ENCODE data around the gene CCDC150. TPM values are rescaled to one million over a fixed set of nuclear protein-coding genes. Genes with fewer than 3 reads are reported as not detected.

The CCDC150 gene
- total RNA-seq, 1 donor = 5.8 TPM

DNA sequence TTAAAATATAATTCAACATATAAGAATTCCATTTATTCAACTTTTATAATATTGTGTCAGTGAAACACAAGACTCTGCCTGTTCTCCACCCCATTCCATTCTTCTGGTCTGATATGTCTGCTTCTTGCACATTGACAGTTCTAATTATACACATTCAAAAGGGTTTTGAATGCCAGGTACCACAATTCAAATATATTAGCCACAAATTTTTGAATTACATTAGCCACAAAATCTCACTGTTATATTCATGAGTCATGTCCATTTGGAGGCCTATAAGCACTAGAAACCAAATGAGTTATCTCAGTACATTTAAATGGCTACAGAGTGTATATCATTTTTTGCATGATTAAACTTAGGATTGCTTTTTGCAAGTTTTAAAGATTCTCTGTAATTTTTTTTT lies 72.1 kb downstream of the CCDC150 start:
- no peak overlapping the region for H2AFZ ChIP-seq (ENCODE audit: low read length)
- H4K20me1 ChIP-seq (ENCODE audit: insufficient read depth, low read length) = no peaks in the 10 kb centered on the region
- TF ChIP-seq, protein P1, sequence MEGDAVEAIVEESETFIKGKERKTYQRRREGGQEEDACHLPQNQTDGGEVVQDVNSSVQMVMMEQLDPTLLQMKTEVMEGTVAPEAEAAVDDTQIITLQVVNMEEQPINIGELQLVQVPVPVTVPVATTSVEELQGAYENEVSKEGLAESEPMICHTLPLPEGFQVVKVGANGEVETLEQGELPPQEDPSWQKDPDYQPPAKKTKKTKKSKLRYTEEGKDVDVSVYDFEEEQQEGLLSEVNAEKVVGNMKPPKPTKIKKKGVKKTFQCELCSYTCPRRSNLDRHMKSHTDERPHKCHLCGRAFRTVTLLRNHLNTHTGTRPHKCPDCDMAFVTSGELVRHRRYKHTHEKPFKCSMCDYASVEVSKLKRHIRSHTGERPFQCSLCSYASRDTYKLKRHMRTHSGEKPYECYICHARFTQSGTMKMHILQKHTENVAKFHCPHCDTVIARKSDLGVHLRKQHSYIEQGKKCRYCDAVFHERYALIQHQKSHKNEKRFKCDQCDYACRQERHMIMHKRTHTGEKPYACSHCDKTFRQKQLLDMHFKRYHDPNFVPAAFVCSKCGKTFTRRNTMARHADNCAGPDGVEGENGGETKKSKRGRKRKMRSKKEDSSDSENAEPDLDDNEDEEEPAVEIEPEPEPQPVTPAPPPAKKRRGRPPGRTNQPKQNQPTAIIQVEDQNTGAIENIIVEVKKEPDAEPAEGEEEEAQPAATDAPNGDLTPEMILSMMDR (IDR thresholded peaks at IDR 0.05; ENCODE audit: extremely low read depth, low read depth, low read length) = no peak
- H3K79me2 ChIP-seq (ENCODE audit: insufficient read depth, low read length) = no peaks in the 10 kb centered on the region
- H3K36me3 ChIP-seq (ENCODE audit: insufficient read depth, low read length) = no peaks in the 10 kb centered on the region
- no peak overlapping the region for H3K4me3 ChIP-seq (ENCODE audit: insufficient read depth, low read length)
- no peak for DNase-seq (ENCODE audit: insufficient read length, low spot score, missing footprints)
- H3K27ac ChIP-seq (ENCODE audit: low read depth, low read length) = no peak overlapping the region
- H3K4me2 ChIP-seq (ENCODE audit: insufficient read depth, low read length) = no peak overlapping the region
- H3K9me3 ChIP-seq (ENCODE audit: low read depth, low read length) = no peaks in the 10 kb centered on the region
- no peaks in the 10 kb centered on the region for H3K4me1 ChIP-seq (ENCODE audit: insufficient read depth, low read length)
- H3K27me3 ChIP-seq (ENCODE audit: insufficient read depth, low read length) = no peaks in the 10 kb centered on the region

DNA sequence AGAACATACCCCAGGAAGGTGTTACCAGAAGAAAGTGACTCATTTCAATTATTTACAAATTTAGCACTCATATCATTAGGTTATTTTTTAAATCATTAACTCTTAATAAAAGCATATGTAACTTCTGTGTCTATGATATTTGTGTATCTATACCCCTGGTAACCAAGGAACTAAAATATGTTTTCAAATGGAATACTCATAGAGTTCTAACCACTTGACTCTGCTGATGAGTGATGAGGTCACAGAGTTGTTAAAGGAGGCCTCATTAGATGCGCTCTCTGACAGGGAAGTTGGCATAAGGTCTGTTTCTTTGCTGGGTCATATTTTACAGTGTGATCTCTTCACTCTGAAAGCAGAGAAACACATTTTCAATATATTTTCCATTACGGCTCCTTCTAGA lies 73.4 kb downstream of the CCDC150 start:
- Histone ChIP-seq H3K36me3 (ENCODE audit: insufficient read depth, low read length) (no peaks in the 10 kb centered on the region), H3K27ac (ENCODE audit: low read depth, low read length) (no peak overlapping the region), H3K4me3 (ENCODE audit: insufficient read depth, low read length) (no peak overlapping the region), H3K4me1 (ENCODE audit: insufficient read depth, low read length) (no peaks in the 10 kb centered on the region), H4K20me1 (ENCODE audit: insufficient read depth, low read length) (no peaks in the 10 kb centered on the region), H3K27me3 (ENCODE audit: insufficient read depth, low read length) (no peaks in the 10 kb centered on the region), H2AFZ (ENCODE audit: low read length) (no peak overlapping the region), H3K4me2 (ENCODE audit: insufficient read depth, low read length) (no peak overlapping the region), H3K9me3 (ENCODE audit: low read depth, low read length) (no peaks in the 10 kb centered on the region), H3K79me2 (ENCODE audit: insufficient read depth, low read length) (no peaks in the 10 kb centered on the region)
- DNase-seq (ENCODE audit: insufficient read length, low spot score, missing footprints) = no peak
- TF ChIP-seq, protein P1 (IDR thresholded peaks at IDR 0.05; ENCODE audit: extremely low read depth, low read depth, low read length) = no peak

DNA sequence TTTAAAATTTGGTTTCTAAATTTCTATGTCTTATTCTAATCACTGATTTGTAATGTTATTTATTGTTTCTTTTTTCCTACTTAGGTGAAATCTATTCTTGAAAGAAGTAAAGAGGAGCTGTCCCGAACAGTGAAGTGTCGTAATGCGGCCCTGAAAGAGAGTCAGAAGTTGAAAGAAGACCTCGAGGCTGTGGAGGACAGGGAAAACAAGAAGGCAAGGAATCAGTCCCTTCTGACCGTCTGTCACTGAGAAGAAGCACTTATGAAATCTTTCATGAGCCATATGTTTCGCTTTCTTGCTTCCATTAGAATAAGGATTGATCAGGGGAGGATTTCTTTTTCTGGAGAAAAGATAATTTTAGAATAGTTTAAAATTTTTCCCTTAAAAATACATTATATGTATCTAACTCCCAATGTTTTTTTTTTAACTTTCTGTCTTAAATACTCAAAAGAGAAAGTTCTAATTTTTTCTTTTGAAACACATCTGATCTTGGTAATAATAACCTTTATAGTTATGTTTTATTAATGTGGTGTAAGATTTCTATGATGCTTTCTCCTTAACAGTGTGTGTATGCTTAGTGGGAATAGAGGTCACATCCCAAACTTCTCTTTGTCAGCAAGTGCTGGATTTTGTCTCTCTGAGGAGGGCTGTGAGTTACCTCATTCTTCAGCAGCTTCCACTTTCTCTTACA lies 79.0 kb downstream of the CCDC150 start:
- Histone ChIP-seq H3K27me3 (ENCODE audit: insufficient read depth, low read length) (no peaks in the 10 kb centered on the region), H3K9me3 (ENCODE audit: low read depth, low read length) (no peaks in the 10 kb centered on the region), H3K79me2 (ENCODE audit: insufficient read depth, low read length) (no peaks in the 10 kb centered on the region), H3K27ac (ENCODE audit: low read depth, low read length) (peak overlapping the region; percentile 38), H2AFZ (ENCODE audit: low read length) (peak overlapping the region; percentile 67), H3K4me3 (ENCODE audit: insufficient read depth, low read length) (no peak overlapping the region), H3K4me2 (ENCODE audit: insufficient read depth, low read length) (peak overlapping the region; percentile 46), H3K36me3 (ENCODE audit: insufficient read depth, low read length) (no peaks in the 10 kb centered on the region), H3K4me1 (ENCODE audit: insufficient read depth, low read length) (peaks cover 2% of the 10 kb centered on the region), H4K20me1 (ENCODE audit: insufficient read depth, low read length) (no peaks in the 10 kb centered on the region)
- no peak for DNase-seq (ENCODE audit: insufficient read length, low spot score, missing footprints)
- TF ChIP-seq, protein P1 (IDR thresholded peaks at IDR 0.05; ENCODE audit: extremely low read depth, low read depth, low read length) = no peak

DNA sequence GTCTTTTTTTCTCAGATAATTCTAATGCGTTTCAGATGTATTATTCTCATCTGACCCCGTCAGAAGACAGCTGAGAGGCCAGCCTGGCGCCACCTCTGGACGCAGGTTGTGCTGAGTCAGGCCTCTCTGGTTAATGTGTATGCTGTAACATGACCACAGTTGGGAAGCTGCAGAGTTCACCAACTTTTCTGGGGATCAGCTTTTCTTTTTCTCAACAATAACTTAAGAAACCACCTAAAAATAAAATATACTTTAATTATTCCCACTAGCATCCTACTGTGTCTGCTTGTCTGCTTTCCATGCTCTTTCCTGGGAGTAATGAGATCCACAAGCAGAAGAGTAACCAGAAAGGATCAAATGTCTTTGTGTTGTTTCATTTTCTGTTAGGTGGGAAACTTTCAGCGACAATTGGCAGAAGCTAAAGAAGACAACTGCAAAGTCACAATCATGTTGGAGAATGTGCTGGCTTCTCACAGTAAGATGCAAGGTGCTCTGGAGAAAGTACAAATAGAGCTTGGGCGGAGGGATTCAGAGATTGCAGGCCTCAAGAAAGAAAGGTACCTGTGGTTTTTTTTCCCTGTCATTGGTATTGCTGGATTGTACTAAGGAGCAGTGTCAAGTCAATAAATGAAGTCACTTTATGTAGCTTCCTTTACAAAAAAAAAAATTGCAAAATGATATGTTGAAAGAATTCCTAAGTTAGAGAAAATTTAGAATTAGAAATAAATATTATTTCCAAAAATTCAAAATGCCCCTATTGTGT lies 79.8 kb downstream of the CCDC150 start:
- Histone ChIP-seq H3K36me3 (ENCODE audit: insufficient read depth, low read length) (no peaks in the 10 kb centered on the region), H3K4me2 (ENCODE audit: insufficient read depth, low read length) (peak overlapping the region; percentile 46), H3K27me3 (ENCODE audit: insufficient read depth, low read length) (no peaks in the 10 kb centered on the region), H3K4me1 (ENCODE audit: insufficient read depth, low read length) (peaks cover 2% of the 10 kb centered on the region), H3K9me3 (ENCODE audit: low read depth, low read length) (no peaks in the 10 kb centered on the region), H3K4me3 (ENCODE audit: insufficient read depth, low read length) (no peak overlapping the region), H3K79me2 (ENCODE audit: insufficient read depth, low read length) (no peaks in the 10 kb centered on the region), H2AFZ (ENCODE audit: low read length) (peak overlapping the region; percentile 16), H4K20me1 (ENCODE audit: insufficient read depth, low read length) (no peaks in the 10 kb centered on the region), H3K27ac (ENCODE audit: low read depth, low read length) (peak overlapping the region; percentile 54)
- DNase-seq (ENCODE audit: insufficient read length, low spot score, missing footprints) = peak; percentile 52
- TF ChIP-seq, protein P1 (IDR thresholded peaks at IDR 0.05; ENCODE audit: extremely low read depth, low read depth, low read length) = peak; percentile 21

Measured in osteoblast (primary cell).